GM18868 (cell line): ENCODE measurements around the gene HAPLN1.

Experiments used
- ATAC-seq: cut with Tn5 transposase; IDR thresholded peaks from one replicate; pipeline ENCODE4 v1.9.1; 2021; ENCODE audit warnings: mild to moderate bottlenecking, moderate library complexity; ENCODE audit not compliant: unreplicated experiment

The HAPLN1 gene

DNA sequence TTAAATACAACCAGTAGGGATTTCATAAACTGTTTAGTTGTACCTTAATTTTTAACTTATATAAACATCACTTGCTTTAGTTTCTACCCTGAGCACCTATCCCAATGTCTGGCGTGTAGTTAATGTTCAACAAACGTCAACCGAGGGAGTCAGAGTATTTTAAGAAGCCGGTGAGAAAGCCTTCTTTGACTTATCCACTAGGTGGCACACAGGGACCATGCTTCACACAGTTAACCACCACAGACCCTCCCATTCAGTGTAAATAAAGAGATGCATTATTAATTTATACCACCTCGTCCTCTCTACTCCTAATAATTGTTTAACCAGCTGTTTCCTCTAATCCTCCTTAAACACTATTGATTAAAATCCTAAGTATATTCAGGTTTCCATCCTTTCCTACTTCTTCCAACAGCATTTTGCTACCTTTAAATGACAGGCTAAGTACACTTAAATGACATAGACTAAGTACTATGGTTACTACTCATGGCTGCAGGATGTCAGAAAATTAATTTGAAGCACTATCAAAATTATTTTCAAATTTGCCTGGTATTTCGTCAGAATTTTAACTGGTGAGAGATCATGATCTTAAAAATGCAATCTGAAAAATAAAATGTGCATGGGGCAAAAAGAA is 2.3 kb downstream of the HAPLN1 start:
- ATAC-seq = peak; percentile 81

DNA sequence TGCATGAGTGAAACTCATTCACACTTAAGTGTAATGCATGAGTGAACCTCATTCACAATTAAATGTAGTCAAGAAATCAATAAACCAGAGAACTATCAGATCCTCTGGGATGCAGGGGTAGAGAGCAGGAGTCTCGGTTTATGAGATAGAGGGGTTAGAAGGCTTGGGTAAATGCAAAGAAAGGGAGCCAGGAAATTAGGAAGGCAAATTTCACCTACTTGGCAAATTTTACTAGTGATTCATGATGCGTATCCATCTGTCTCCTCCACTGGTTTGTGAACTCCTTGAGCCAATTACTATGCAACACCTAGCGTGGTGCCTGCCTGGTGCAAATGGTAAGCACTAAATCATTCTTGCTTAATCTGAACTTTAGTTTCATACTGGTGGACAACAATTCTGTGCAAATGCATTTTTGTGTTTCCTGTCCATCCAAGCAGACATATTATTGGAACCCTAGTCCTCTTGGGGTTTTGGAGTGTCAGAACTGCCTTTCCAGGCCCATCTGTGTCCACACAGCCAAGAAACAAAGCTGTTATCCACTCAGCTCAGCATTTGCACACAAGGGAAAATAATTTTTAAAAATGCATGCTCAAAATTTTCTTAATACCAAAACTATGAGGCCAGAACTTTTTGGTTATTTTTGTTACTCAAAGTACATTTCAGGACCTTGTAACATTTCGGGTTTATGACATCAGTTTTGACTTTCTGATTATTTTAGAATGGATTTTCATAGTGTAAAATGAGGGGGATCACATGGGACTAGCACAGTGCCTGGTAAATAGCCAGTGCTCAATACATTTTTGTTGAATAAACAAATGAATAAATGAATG is 5.2 kb downstream of the HAPLN1 start:
- no peak for ATAC-seq

DNA sequence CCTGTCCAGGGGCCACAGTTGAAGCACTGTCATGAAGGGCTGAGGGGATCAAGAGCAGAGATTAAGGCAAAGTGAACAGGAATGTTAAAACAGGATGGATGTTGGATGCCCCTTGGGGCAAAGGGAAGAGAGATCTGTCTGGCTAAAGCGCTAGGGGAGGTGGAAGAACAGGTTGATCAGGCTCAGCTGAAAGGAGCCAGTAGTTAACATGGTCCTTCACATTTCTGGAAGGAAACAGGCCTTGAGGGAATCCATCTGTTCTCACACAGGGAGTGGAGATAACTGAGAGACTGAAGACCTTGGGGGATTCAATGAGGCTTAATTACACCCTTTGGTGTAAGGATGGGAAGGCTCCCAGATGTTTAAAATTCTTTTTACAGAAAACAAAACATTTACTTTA is 5.8 kb downstream of the HAPLN1 start:
- no peak for ATAC-seq

DNA sequence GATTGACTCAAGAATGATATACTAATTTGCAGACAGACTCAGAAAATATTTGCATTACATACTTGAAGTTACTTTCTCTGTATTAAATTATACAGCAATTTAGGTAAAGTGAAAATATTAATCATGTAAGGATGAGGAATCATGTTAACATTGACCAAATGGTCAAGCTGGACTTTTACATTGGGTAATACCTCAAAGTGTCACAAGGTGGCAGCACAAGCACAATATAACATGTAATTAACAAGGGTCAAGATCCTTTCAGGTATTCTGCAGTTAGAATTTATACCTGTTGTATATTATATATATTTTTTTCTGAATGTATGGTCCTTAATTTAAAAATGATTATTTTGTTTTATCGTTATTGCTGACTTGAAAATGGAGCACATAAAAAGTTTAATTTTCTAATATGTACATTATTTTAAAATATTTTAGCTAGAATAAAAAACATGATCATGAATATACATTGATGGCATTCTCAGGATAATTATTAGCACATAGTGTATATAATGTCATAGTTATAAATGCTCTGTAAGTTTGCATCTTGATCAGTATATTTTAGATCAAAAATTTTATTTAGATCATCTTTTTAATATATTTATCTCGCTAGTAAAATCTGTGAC is 8.6 kb downstream of the HAPLN1 start:
- peak; percentile 80 for ATAC-seq

DNA sequence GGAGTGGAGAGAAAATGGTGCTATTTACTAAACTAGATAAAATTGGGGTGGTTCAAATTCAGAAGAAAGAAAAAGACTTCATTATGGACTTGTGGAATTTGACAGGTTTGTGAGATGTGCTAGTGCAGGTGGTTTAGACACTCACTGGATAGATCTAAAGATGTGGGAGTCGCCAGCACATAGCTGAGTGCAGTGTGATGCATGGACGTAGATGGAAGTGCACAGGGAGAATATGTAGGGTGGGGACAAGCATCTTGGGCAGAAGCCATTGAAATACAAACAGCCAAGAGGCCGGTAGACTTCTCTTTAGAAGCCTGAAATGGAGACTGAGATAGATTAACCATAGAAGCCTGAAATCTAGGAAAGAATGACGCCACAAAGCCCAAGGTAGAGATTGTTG is 10.7 kb downstream of the HAPLN1 start:
- no peak for ATAC-seq

DNA sequence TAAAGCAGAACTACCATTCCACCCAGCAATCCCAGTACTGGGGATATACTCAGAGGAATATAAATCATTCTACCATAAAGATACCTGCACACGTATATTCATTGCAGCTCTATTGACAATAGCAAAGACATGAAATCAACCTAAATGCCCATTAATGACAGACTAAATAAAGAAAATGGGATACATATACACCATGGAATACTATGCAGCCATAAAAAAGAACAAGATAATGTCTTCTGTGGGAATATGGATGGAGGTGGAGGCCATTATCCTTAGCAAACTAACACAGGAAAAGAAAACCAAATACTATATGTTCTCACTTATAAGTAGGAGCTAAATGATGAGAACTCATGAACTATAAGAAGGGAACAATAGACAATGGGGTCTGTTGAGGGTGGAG is 12.5 kb downstream of the HAPLN1 start:
- ATAC-seq = no peak

DNA sequence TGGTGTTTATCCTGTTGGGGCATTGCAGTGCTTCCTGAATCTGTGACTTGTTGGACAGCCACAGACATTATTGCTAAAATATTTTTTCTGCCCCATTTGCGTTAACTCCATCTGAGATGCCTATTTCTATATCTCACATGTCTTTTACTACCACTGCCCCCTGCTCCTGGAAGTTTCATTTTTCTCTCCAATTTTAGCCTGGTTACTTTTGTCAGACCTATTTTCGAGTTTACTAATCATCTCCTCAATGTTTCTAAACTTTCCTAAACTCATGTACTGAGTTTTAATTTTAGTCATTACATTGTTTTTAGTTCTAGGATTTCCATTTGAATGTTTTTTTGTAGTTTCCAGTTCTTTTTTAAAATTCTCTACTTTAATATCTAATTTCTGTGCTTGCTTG is 17.6 kb downstream of the HAPLN1 start:
- no peak for ATAC-seq

DNA sequence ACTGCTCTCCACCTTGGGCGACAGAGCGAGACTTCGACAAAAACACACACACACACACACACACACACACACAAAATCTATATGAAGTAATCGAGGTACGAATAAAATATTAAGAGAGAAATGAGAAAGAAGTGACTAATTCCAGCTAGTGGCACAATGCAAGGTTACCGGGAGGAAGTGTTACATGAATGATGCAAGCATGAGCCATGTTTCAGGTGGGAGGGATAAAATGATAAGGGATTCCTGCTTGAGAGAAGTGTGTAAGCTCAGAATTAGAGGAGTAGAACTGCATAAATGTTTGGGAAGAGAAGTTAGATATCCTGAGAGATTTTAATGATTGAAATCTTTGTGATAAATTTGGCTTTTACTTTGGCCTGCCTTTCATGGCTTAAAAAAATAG is 18.8 kb downstream of the HAPLN1 start:
- ATAC-seq = no peak

DNA sequence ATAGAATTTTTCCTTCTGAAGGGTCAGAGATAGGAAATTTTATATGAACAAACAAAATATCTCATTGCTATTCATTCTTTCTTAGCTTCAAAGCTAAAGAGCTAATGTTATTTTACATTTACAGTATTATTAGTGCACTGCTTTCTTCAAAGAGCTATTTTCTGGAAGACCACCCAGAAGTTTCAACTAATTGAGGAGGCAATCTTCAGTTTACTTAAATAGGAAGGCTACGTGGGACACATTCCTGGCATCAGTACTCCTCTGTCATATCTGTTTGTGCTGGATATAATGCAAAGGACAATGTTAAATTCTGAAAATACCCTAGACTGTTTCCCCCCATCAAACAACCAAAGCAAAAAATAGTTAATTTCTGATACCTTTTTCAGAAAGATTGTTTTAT is 30.8 kb downstream of the HAPLN1 start:
- no peak for ATAC-seq

DNA sequence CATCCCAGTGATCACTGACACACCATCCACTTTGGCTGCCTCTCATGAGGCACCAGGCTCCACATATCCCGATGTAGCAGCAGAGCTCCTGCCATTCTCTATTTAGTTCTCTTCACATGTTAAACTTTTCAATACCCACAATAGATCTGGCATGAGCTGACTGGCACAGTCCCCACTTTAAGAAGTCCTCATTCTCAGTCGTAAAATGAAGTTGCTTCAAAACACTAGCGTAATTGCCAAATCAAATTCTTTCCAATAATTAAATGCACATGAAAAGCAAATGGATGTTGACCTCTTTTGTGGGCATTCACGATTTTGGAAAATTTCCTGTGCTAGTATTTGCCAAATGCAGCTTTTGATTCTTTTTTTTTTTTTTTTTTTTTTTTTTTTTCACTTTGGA is 32.4 kb downstream of the HAPLN1 start:
- no peak for ATAC-seq

DNA sequence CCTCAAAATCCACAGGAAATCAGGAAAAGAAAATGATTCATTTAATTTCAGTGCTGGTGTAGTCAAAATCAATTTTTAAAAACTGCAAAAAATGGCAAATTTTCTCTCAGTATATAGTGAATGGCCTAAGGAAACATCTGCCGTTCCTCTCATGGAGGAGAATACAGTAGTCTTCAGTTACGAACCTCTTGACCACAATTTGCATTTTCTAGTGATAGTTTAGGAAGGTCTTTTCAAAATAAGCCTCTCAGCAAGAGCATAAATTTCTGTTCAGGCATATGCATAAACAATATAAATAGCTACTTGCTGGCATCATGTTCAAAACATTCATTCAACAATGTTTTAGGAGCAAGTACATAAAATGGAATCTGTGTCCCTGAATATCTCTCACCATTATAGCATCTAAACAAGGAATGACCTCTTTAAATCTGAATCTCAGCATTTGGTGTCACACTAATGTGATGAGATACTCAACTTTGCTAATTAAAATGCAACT is 33.5 kb downstream of the HAPLN1 start:
- no peak for ATAC-seq

DNA sequence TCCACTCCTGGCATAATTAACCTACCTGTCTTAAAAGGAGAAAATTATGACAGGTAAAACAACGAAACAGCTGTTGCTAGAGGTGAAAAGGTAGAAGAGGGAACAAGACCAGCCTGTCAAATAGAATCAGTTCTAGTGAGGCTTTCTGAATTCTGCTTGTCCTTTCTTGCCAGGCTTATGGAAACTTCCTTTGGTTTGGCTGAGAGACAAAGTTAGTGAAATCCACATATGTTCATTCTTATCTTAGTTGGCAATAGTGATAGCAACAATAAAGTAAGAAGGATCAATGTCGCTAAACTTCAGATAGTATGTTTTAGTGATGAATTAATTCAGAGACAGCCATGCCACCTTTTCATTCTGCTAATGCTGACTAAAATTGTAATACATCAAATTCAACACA is 34.4 kb downstream of the HAPLN1 start:
- ATAC-seq = no peak

DNA sequence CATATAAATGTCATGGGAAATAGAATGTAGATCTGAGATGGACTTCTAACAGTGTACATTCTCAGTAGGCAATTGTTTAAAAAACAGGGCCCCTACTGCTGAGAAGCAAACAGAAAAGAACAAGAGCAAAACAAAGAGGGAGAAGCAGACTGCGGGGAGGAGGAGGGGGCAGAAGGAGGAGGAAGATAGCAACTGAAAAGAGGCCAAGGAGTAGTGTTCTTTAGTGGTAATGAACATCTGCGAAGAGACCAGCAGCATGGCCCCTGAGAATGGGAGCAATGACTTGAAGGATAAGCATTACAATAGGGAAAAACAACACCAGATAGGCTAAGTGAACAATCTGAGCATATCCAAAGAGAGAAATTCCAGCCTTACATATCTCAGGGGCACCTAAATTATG is 36.8 kb downstream of the HAPLN1 start:
- no peak for ATAC-seq

DNA sequence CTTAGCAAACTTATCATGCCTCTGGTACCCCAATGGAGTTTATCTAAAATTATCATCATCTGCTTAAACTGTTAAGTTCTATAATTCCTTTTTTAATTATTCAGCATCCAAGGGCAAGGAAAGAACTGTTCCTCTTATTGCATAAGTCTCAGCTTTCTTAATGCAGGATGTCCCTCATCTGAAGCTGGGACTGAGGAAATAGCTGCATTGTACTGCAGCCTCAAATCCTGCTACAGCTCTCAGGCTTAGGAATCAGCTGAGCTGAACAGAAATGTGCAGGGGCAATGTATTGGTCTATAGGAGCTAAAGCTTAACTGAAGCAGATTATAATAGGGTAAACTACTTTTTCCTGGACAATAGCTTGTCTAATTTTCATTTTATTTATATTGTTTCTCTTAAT is 48.0 kb downstream of the HAPLN1 start:
- ATAC-seq = no peak

DNA sequence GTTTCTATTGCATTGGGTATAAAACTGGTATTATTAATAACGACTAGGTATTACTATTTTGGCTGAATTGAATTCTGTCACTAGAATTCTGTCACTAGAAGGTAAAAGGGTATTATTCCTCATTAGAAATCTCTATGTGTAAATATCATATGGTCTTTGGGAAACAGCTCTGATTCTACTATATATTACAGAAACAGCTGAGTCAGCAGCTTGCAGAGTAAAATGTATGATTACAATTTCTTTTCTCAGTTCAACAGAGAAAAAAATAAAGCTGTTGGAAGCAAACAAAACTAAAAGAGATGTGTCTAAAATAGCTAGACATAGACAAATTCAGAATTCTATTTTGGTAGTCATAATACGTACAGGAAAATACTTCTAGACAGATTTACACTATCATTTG is 48.5 kb downstream of the HAPLN1 start:
- ATAC-seq = no peak

DNA sequence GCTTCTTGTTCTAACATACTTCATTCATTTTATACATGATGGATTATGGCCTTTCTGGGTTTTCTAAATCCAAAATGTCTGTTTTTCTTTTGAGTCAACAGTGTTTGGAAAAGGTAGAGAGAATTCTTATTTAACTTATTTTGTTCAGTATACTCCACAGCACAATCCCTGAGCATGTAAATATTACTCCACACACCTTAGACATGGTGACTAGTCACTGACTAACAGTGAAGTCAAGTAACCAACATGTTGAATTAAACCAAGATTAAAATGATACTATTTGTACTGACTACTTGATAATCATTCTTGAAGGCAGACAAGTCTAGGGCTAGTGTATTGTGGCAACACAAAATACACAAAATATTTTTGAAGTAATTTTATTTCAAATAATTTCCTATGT is 55.0 kb downstream of the HAPLN1 start:
- no peak for ATAC-seq

DNA sequence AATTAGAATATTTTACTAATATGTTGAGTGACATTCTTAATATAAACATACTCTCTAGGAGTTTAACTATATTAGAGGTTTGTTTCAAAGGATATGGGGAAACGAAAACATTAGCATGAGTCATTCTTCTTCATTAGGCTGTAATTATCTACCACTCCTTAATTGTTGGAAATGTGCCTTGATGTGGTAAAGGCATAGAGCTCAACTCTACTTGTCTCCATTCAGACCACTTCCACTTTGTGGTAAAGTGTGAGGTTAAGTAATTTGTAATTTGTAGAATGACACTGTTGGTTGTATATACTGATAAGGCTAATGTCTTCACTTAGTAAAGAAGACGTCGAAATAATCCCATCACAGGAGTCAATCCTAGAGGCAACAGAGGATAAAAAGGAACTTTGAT is 58.1 kb downstream of the HAPLN1 start:
- ATAC-seq = peak; percentile 87

DNA sequence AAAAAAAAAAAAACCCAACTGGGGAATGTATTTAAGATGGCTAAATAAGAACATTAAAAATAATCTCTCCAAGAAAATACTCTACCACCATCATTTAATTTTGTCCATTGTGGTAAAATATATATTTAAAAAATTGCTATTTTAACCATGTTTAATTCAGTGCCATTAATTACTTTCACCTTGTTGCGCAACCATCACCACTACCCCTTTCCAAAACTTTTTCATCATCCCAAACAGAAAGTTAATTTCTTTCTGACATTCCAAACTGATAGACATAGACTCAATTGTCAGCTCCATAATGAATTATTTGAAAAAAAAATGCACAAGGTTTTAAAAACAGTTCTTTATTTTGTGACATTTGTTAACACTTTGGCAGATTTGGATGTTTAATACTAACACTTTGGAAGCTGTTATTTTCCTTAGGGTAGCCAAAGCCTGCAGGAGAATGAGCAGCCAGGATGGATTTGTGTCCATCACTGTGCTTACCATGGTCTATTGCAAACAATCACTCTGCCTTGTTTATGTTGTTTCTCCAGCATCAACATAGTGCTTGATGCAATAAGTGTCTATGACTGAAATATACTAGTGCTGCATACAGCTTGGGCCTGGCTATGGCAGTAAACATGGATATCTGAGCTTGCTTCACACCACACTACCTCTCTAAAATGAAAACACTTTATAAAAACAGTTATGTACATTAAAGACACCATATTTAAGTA is 62.7 kb downstream of the HAPLN1 start:
- no peak for ATAC-seq

DNA sequence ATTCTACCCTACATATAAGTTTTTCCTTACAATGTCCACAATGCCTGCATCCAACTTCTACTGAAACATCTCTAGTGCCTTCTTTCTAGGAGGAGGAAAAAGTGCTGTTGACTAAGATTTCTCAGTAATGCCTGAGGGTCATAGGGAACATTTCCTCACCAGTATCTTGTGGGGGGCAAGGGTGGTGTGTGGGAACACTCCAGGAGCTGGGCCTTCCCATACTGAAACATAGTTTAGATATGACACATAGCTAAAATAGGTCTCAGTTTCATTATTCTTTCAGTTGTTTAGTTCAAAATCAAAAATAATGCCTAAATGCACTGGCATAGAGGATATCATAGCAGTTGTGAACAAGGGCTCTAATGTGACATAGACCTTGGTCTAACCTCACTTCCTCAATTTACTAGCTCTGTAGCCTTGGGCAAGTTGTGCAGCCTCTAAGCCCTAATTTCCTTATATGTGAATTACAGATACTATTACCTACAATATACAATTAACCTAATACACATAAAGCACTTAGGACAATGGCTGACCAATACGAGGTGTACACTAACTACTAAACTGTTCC is 66.1 kb downstream of the HAPLN1 start:
- ATAC-seq = peak; percentile 57

DNA sequence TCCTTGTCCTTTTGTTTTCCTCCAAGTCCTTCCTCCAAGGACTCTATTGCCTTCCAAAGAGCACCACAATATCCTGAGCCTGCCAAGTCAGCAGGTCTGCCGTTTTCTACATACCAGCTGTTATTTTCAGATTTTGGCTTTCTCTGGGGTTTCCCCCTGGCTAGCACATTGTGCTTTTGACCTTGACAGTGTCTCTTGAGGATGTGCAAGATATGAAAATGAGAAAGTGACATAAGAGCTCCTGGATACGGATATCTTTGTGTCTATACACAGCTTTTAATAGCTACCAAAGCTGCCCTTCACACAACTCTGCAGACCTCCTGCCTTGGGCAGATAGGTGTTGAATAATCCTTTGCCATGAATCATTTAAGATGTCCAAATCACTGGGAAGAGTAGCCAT is 67.0 kb downstream of the HAPLN1 start:
- peak; percentile 87 for ATAC-seq

DNA sequence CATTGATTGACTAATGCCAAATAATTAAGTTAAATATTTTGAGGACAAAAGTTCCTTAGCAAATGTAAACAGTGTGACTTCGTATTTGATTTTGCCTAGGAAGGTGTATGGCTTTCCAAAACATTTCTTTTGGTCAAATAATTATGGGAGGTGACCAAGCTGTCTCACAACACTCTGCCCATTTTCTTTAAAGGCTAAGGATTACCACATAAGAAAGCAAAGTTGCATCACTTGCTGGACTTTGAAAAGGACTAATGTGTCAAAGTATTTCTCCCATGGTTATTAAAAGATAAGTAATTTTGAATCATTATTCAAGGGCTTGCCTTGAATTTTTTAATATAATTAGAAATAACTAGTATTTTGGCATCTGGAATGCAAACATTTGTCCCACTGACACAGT is 74.7 kb downstream of the HAPLN1 start:
- no peak for ATAC-seq
